DOHH2 (cell line): ENCODE measurements around the gene TESMIN.

Experiments
- EZH2phosphoT487 ChIP-seq: fragments of 200-600 bp; sonication (generic); IDR thresholded peaks from 2 replicates; pipeline ENCODE4 v1.6.1; 2017; ENCODE audit warnings: borderline replicate concordance, mild to moderate bottlenecking, antibody characterized with exemption, low read length, moderate library complexity, mixed read lengths
- TF ChIP-seq, protein P1 (sequence below): fragments of 200-600 bp; sonication (generic); IDR thresholded peaks from one replicate; pipeline ENCODE4 v1.5.1; 2014; ENCODE audit warnings: antibody characterized with exemption, mild to moderate bottlenecking, low read depth, low read length; ENCODE audit not compliant: poor library complexity, severe bottlenecking

DNA sequence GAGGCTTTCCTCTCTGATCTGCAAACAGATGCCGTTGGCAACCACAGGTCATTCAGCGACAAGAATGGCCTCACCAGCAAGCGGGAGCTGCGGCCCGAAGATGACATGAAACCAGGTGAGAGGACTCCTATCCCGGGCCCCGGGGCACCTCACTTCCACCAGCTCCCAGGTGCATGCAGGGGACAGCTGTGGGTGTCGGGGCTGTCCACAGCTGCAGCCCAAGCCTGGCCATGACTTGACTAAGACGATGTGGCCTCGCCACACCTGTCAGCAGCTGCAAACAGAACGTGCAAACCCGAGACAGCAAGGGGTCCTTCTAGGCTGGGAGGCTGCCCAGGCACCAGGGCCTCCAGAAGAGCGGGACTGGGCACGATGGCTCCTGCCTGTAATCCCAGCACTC lies 63.3 kb downstream of the TESMIN start:
- TF ChIP-seq, protein P1, sequence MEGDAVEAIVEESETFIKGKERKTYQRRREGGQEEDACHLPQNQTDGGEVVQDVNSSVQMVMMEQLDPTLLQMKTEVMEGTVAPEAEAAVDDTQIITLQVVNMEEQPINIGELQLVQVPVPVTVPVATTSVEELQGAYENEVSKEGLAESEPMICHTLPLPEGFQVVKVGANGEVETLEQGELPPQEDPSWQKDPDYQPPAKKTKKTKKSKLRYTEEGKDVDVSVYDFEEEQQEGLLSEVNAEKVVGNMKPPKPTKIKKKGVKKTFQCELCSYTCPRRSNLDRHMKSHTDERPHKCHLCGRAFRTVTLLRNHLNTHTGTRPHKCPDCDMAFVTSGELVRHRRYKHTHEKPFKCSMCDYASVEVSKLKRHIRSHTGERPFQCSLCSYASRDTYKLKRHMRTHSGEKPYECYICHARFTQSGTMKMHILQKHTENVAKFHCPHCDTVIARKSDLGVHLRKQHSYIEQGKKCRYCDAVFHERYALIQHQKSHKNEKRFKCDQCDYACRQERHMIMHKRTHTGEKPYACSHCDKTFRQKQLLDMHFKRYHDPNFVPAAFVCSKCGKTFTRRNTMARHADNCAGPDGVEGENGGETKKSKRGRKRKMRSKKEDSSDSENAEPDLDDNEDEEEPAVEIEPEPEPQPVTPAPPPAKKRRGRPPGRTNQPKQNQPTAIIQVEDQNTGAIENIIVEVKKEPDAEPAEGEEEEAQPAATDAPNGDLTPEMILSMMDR, result no peak
- TF ChIP-seq EZH2phosphoT487, result no peak
